KG1 (cell line): ENCODE results near the gene CES4A.
A peak's percentile ranks its signal among the peaks of the same experiment; 100 is the strongest.
"Not testable (repeated sequence)": the region's sequence is repeated elsewhere in the genome, so short reads cannot be mapped to it uniquely, and the experiment has no call there.

Source experiments
- DNase-seq: peaks from one replicate; lab custom pipeline; 2025; lab: John Stamatoyannopoulos, UW

Gene CES4A

GRCh38 chr16:66991545-66992077, 3.2 kb downstream of the CES4A start:
- DNase-seq, result no peak

- not testable (repeated sequence) for DNase-seq
Observed at GRCh38 chr16:66993558-66993957, 5.2 kb downstream of the CES4A start.

GRCh38 chr16:66996324-66996982, 8.1 kb downstream of the CES4A start:
- DNase-seq, result no peak

GRCh38 chr16:66996983-66997358, 8.6 kb downstream of the CES4A start:
- DNase-seq, result no peak

GRCh38 chr16:67000384-67001351, 12.3 kb downstream of the CES4A start:
- no peak for DNase-seq

GRCh38 chr16:67001726-67002125, 13.3 kb downstream of the CES4A start:
- no peak for DNase-seq

GRCh38 chr16:67006930-67007658, 18.7 kb downstream of the CES4A start:
- no peak for DNase-seq

GRCh38 chr16:67009158-67009557, 20.8 kb downstream of the CES4A start:
- no peak for DNase-seq

- DNase-seq, result no peak
Observed at GRCh38 chr16:67011274-67011673, 22.9 kb downstream of the CES4A start.

GRCh38 chr16:67013233-67013822, 24.9 kb downstream of the CES4A start:
- DNase-seq, result no peak

GRCh38 chr16:67013823-67014633, 25.6 kb downstream of the CES4A start:
- no peak for DNase-seq

GRCh38 chr16:67014634-67015312, 26.4 kb downstream of the CES4A start:
- DNase-seq, result no peak

- no peak for DNase-seq
Observed at GRCh38 chr16:67015313-67015731, 26.9 kb downstream of the CES4A start.

GRCh38 chr16:67016143-67016542, 27.8 kb downstream of the CES4A start:
- no peak for DNase-seq

GRCh38 chr16:67016681-67017420, 28.5 kb downstream of the CES4A start:
- no peak for DNase-seq

- DNase-seq, result no peak
Observed at GRCh38 chr16:67017421-67017750, 29.0 kb downstream of the CES4A start.

- DNase-seq, result peak; percentile 53
Observed at GRCh38 chr16:67017810-67018488, 29.6 kb downstream of the CES4A start.

GRCh38 chr16:67019171-67019570, 30.8 kb downstream of the CES4A start:
- no peak for DNase-seq

GRCh38 chr16:67021321-67021720, 32.9 kb downstream of the CES4A start:
- no peak for DNase-seq
